GM12801 (cell line): ENCODE measurements around the gene SULT2A1.

Experiments used
- CTCF ChIP-seq: IDR thresholded peaks from one replicate; pipeline ENCODE4 v1.5.1; 2011; ENCODE audit warnings: control low read depth; ENCODE audit not compliant: insufficient read length; ENCODE audit errors: extremely low read depth

SULT2A1 gene

GRCh38 chr19:47826800-47827199 is 59.3 kb downstream of the SULT2A1 start:
- no peak for TF ChIP-seq CTCF

- TF ChIP-seq CTCF, result no peak
These were observed 61.7 kb downstream of the SULT2A1 start for GRCh38 chr19:47824396-47824795.

DNA sequence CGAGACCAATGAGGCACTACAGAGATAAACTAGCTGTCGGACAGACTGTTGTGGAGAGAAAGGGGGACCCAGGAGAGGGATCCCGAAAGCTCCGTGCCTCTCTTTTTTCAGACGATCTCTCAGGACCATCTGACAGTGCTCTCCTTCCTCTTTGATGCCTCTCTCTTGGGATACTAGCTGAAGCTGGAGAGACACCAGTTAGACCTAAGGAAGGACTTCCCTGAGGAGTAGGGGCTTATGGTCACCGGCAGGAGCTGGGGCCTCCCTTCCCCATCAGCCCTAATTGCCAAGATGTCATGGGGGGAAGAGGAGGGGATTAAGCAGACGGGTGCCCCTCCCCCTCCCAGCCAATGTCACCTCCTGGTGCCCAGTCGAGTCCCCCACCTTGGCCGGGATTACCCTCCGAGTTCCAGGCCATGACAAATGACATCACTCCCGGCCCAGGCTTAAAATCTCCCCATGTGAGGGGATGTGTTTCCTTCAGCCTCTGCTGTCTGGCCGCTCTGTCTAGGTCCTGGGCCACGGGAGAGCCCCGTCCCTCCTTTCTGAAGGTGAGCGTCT is 64.6 kb downstream of the SULT2A1 start, which contains the start of gene CRX:
Gene CRX (plus strand): TSS at position 478 of the 561 bp plus-strand sequence. CDS start 12,507 bp downstream, outside the sequence.
- no peak for TF ChIP-seq CTCF
